GM12891 (cell line): ENCODE measurements around the gene LIPI. TPM values are rescaled to one million over a fixed set of nuclear protein-coding genes. Genes with fewer than 3 reads are reported as not detected.

Experiments used
- DNase-seq: peaks from one replicate; pipeline ENCODE4 v3.0.0; 2011; ENCODE audit warnings: low spot score; ENCODE audit not compliant: insufficient read length
- FAIRE-seq: peaks from 2 replicates; lab custom pipeline; 2011; peaks lifted over from hg19 to GRCh38; lab: Jason Lieb, UNC
- PAX5 ChIP-seq: IDR thresholded peaks from 2 replicates; pipeline ENCODE4 v1.6.1; 2011; ENCODE audit warnings: low read length, moderate library complexity, mild to moderate bottlenecking; ENCODE audit not compliant: insufficient read depth, severe bottlenecking
- POLR2A ChIP-seq: IDR thresholded peaks from 2 replicates; pipeline ENCODE4 v1.6.1; 2011; ENCODE audit warnings: low read depth, low read length, control low read depth
- POLR2AphosphoS5 ChIP-seq: IDR thresholded peaks from 2 replicates; pipeline ENCODE4 v1.6.1; 2011; ENCODE audit warnings: low read depth, low read length, control low read depth
- POU2F2 ChIP-seq: IDR thresholded peaks from 2 replicates; pipeline ENCODE4 v1.6.1; 2011; ENCODE audit warnings: low read depth, mild to moderate bottlenecking, control low read depth, low read length, moderate library complexity
- SPI1 ChIP-seq: IDR thresholded peaks from 2 replicates; pipeline ENCODE4 v1.6.1; 2011; ENCODE audit warnings: low read depth, low read length, control low read depth
- TAF1 ChIP-seq: IDR thresholded peaks from 2 replicates; pipeline ENCODE4 v1.6.1; 2011; ENCODE audit warnings: low read depth, low read length, control low read depth
- polyA plus RNA-seq: library from polyadenylated mRNA; unstranded; fragments of >200 nt; gene quantifications from one replicate; pipeline ENCODE4 v1.2.1, GENCODE V29; 2012; ENCODE audit warnings: low read depth, missing spikeins, inconsistent platforms; ENCODE audit not compliant: missing spikeins

Gene LIPI
- not detected for polyA plus RNA-seq

DNA sequence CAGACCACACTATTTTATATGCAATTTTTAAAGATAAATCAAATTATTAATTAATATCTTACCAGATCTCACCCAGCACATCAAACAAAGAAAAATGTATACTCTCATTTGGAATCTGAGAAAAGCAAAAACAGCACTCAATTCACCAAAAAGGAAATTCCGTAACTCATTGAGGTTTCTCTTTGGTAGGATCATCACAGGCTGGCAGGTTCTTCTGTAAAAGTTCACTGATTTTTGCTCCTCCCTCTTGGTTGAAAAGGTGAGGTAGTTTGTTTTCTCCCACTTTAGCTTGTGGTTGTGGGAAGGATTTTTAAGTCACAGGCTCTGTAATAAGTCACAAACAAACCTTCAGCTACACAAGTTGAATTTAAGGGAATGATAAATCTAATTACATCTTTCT lies at the start of gene LIPI:
LIPI (minus strand) TSS at position 218 of the 400 bp plus-strand sequence; CDS start at position 108, 110 bp downstream.
- FAIRE-seq (no peak), DNase-seq (no peak)
- TF ChIP-seq PAX5 (no peak), POU2F2 (no peak), TAF1 (no peak), POLR2A (no peak), SPI1 (no peak), POLR2AphosphoS5 (no peak)

DNA sequence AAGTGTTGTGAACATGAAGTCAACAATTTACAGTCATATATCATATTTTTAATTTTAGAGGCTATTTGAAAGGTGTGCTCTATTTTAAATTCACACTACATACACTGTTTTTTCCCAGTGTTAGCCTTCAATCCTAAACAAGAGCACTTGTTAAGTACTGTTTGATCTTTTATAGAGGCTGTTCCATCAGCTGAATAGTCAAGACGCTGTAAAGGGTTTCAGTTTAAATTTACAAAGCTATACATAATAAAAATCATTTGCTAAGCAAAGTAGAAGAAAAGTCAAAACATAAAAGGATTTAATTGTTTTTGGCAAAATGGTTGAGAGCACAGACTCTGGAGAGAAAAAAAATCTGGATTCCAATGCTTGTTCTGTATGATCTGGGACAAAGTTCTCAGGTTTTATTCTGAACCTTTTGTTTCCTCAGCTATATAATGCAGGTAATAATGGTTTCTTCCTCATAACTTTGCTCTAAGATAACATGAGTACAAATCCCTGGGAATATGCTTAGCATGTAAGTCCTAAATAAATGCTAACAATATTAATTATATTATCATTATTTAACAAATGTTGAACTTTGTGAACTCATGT lies 49.5 kb upstream of the LIPI start:
- no peak for TF ChIP-seq POLR2A
- TF ChIP-seq POLR2AphosphoS5, result no peak
- FAIRE-seq, result no peak
- no peak for DNase-seq

DNA sequence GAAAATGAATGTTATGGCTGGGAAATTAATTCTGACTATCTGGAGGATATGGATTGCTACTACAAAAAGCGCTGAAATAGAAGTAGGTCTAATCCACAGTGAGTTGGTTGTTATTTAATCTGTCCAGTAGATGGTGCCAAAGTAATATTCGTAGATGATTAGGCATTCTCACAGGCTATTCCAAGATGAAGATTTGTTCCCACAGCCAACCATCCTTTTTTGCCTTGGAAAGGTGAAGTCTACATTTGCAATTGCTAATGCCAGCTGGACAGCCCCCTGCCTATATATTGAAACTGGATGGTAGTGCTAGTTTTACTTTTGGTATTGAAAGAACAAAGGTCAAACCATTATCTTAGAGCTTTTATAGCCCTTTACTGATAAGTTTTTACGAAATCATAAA lies 49.0 kb upstream of the LIPI start:
- TF ChIP-seq TAF1 (no peak), SPI1 (no peak), POLR2A (no peak), PAX5 (no peak), POLR2AphosphoS5 (no peak), POU2F2 (no peak)
- no peak for DNase-seq

DNA sequence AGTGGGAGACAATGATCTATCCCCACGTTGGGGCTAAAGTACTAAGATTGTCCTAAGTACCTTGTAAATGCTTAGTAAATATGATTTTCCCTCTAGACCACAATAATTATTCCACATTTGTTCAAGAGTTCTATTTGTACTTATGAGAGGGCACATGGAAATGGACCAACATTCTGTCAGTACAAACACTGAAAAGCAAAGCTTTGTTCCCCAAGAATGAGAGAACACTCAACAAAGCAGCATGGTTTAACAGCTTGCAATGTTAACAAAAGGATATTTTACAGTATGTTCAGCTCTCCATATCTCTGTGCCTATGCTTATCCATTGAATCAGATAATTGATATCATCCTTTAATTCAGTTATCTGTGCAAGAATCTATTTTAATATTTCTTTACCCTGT lies 40.6 kb upstream of the LIPI start:
- TF ChIP-seq POLR2AphosphoS5, result no peak
- TF ChIP-seq TAF1, result no peak
- no peak for TF ChIP-seq PAX5
- TF ChIP-seq POLR2A, result no peak
- TF ChIP-seq SPI1, result no peak
- no peak for TF ChIP-seq POU2F2
- no peak for DNase-seq
- no peak for FAIRE-seq

More for the DNA sequence above, 49.0 kb upstream of the LIPI start:
- FAIRE-seq, result peak; percentile 76

DNA sequence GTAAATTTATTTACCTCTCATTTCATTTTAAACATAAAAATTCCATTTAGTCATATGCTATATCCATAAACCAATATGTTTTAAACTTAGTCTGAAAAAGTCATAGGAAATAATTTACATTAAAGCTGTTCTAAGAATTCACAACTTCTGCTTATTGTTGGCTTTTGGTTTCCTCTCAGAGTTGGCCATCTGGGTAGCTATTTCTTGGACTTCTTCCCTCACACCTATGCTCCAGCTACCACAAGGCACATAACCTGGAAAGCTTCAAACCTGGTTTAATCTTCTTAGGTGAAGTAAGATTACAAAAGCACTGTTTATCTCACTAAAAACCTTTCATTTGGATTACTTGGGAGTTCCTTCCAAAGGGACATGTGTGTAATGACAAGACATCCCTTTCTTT lies 35.0 kb upstream of the LIPI start:
- DNase-seq, result no peak
- FAIRE-seq, result no peak
- TF ChIP-seq SPI1 (no peak), PAX5 (no peak), POLR2AphosphoS5 (no peak), POU2F2 (no peak)

DNA sequence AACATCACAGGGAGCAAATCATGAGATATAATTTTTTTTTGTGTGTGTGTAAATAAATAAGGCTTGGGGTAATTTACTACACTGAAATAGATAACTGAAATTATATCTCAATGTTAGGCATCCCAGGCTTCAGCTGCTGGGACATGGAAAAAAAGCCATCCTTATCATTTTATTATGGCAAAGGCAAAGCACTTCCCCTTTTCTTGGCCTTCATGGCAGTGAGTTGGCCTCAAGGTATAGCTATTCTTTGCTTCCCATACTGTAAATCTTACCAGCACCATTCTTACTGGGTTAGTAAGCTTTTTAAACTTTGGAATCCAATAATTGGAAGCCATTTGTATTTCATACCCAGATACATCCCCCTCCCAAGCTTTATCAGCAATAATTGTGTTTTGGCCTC lies 34.2 kb upstream of the LIPI start:
- DNase-seq (no peak), FAIRE-seq (no peak)
- TF ChIP-seq POLR2A (no peak), SPI1 (peak; percentile 37; the same call in 1 of the 2 replicates)

DNA sequence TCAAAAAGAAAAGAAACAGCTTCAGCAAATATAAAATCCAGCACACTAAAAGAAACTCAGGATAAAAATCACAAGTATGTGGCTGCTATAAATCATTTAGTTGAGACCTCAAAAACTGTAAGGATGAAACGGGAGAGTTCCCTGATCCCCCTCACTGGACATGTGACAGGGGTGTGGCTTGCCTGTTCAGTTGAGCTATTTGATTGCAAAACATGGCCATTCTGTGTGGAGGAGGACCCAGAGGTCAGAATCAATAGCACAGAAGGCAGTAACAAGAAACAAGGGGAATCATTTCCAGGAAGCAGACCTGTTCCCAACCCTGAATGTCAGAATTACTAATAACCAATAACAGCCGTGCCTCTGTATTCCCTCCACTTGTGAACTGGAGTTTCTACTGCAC lies 33.1 kb upstream of the LIPI start:
- FAIRE-seq (no peak), DNase-seq (no peak)
- TF ChIP-seq POLR2A (no peak), POLR2AphosphoS5 (no peak), SPI1 (no peak), POU2F2 (no peak), PAX5 (no peak), TAF1 (no peak)

DNA sequence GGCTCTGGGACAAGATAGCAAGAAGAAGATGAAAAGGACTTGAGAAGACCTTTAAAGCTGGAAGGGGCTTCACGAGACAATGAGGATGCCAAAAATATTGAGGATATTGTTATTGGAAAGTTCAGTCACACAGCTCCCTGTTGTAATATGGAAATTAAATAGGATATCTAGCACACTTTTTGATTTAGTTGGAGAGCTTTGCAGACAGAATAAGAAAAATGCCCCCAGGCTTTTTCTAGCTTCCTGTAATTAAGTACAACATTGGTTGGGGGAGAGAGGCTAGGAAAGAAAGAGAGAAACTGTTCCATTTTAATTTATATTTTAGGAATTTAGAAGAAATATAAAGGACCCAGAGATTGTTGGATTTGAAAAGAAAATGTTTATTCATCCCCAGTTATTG lies 32.7 kb upstream of the LIPI start:
- FAIRE-seq, result no peak
- no peak for TF ChIP-seq TAF1
- TF ChIP-seq POU2F2, result no peak
- no peak for TF ChIP-seq POLR2A
- TF ChIP-seq SPI1, result no peak
- no peak for TF ChIP-seq POLR2AphosphoS5
- TF ChIP-seq PAX5, result no peak
- DNase-seq, result no peak

DNA sequence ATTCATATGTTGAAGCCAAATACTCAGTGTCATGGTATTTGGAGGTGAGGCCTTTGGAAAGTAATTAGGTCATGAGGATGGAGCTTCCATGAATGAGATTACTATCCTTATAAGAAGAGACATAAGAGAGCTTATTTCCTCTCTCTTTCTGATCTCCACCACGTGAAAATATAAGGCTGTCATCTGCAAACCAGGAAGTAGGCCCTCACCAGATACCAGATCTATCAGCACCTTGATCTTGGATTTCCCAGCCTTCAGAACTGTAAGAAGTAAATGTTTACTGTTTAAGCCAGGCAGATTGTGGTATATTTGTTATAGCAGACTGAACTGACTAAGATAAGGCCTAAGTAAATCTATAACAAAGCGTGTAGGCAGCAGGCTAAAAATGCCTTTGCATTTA lies 30.5 kb upstream of the LIPI start:
- no peak for TF ChIP-seq PAX5
- TF ChIP-seq POU2F2, result no peak
- TF ChIP-seq POLR2A, result no peak
- no peak for TF ChIP-seq TAF1
- TF ChIP-seq POLR2AphosphoS5, result no peak
- no peak for TF ChIP-seq SPI1

DNA sequence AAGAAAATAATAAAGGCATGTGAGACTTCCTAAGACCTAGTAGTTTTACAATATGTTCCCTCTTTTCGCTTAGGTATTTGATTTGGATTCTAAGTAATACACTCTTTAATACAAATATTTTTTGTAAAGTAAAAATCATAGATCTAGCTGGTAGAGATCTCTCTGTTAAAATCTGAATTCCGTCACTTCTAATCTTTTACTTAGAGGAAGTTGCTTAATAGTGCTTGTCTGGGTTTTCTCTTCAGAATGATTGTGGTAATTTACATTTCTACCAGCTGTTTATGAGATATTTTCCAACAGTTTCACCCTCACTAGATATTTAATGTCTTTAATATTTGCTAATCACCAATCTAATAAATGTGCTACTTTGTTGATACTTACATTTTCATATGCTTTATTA lies 28.5 kb upstream of the LIPI start:
- no peak for TF ChIP-seq PAX5
- TF ChIP-seq TAF1, result no peak
- TF ChIP-seq POLR2AphosphoS5, result no peak
- no peak for TF ChIP-seq POLR2A
- TF ChIP-seq SPI1, result no peak
- no peak for TF ChIP-seq POU2F2

More for the DNA sequence above, 30.5 kb upstream of the LIPI start:
- no peak for FAIRE-seq
- DNase-seq, result no peak

DNA sequence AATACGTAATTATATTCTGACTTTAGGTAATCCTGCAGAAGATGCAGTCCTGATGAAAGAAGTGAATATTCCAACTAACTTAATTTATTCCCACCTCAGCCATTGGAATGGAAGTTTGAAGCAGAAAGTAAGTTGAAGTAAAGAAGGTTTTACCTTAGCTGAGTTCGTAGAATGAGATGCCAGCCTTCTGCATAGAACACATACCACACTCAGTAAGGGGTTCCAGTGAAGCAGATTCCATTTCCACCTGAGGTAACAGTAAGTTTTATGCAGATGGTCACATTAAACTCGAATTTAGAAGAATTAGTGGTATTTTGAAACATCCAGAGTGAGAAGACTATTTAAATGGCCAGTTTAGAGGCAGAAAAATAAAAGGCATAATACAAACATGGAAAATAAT lies 25.4 kb upstream of the LIPI start:
- DNase-seq (no peak), FAIRE-seq (no peak)
- TF ChIP-seq POLR2A, result no peak
- no peak for TF ChIP-seq SPI1
- TF ChIP-seq TAF1, result no peak
- TF ChIP-seq POU2F2, result no peak
- no peak for TF ChIP-seq PAX5
- TF ChIP-seq POLR2AphosphoS5, result no peak

More for the DNA sequence above, 28.5 kb upstream of the LIPI start:
- no peak for DNase-seq
- no peak for FAIRE-seq

DNA sequence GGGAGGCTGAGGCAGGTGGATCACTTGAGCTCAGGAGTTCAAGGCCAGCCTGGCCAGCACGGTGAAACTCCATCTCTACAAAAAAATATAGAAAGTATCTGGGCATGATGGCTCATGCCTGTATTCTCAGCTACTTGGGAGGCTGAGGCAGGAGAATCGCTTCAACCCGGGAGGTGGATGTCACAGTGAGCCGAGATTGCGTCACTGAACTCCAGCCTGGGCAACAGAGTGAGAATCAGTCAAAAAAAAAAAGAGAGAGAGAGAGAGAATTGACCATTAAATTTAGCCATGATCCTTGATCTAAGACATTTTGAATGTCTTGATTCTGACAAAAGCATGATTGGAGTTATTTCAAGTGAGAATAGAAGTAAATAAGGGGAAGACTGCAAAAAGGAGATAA lies 24.3 kb upstream of the LIPI start:
- FAIRE-seq (no peak), DNase-seq (no peak)
- TF ChIP-seq POLR2AphosphoS5, result no peak
- no peak for TF ChIP-seq SPI1
- no peak for TF ChIP-seq PAX5
- no peak for TF ChIP-seq POU2F2
- TF ChIP-seq TAF1, result no peak
- TF ChIP-seq POLR2A, result no peak
